HFFc6 (cell line): ENCODE results near the gene ADARB1. TPM values are rescaled to one million over a fixed set of nuclear protein-coding genes. Genes with fewer than 3 reads are reported as not detected.

Experiments
- DNase-seq: peaks from one replicate; pipeline ENCODE4 v3.0.0-alpha.2; 2018
- H3K27ac Mint-ChIP-seq: 2 replicates; pipeline ENCODE4 v1.8.0; 2020; ENCODE audit warnings: mild to moderate bottlenecking, mixed read lengths
- H3K27me3 Mint-ChIP-seq: 2 replicates; pipeline ENCODE4 v1.8.0; 2021; ENCODE audit warnings: mild to moderate bottlenecking, moderate library complexity, mixed read lengths; ENCODE audit not compliant: insufficient read depth
- H3K36me3 Mint-ChIP-seq: 2 replicates; pipeline ENCODE4 v1.8.0; 2021; ENCODE audit warnings: low read depth, mixed read lengths
- H3K4me1 Mint-ChIP-seq: 2 replicates; pipeline ENCODE4 v1.8.0; 2020; ENCODE audit warnings: low read depth, mixed read lengths
- H3K4me3 Mint-ChIP-seq: 2 replicates; pipeline ENCODE4 v1.8.0; 2020; ENCODE audit warnings: mild to moderate bottlenecking, moderate library complexity, mixed read lengths
- H3K9me3 Mint-ChIP-seq: 2 replicates; pipeline ENCODE4 v1.8.0; 2020; ENCODE audit warnings: mild to moderate bottlenecking, mixed read lengths
- total RNA-seq, 6 experiments: library from RNA; stranded (reverse); fragmentation: NEBNext Ultra II Directional; extraction: Animal tissue kit (Norgen Biotek cat#: 25700); gene quantifications; 2 replicates in 1 of 6; 3 replicates in 5 of 6; pipeline ENCODE4 v1.2.3, GENCODE V29; 2021
- TF ChIP-seq, protein P1 (sequence below): fragments of 200-600 bp; sonication (generic); IDR thresholded peaks from 2 replicates; pipeline ENCODE4 v1.5.0; 2021; ENCODE audit warnings: antibody characterized with exemption, mild to moderate bottlenecking

Gene ADARB1
- total RNA-seq, 6 experiments from 2014 or later: 1.7 to 3.2 (median 2.2) TPM

DNA sequence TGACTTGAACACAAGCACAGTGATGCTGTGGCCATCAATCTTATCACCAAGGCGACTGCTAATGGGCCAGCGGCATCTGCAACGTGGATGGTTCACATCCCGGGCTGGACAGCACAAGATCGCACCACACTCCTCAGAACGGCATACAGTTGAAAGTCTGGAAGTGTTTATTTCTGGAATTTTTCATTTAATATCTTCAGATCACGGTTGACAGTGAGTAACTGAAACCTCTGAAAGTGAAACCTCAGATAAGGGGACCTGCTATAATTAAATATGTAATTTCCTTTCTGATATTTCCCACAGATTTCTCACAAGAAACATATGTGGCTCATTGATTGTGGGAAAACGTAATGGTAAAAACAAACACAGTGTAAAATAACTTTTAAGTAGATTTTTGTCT lies 129.6 kb downstream of the ADARB1 start:
- Mint-ChIP-seq H3K27ac (no peak overlapping the region), H3K36me3 (no peaks in the 10 kb centered on the region), H3K4me1 (peaks cover 9% of the 10 kb centered on the region), H3K4me3 (no peak overlapping the region), H3K9me3 (no peaks in the 10 kb centered on the region), H3K27me3 (peaks cover 35% of the 10 kb centered on the region)
- DNase-seq: no peak
- TF ChIP-seq, protein P1, sequence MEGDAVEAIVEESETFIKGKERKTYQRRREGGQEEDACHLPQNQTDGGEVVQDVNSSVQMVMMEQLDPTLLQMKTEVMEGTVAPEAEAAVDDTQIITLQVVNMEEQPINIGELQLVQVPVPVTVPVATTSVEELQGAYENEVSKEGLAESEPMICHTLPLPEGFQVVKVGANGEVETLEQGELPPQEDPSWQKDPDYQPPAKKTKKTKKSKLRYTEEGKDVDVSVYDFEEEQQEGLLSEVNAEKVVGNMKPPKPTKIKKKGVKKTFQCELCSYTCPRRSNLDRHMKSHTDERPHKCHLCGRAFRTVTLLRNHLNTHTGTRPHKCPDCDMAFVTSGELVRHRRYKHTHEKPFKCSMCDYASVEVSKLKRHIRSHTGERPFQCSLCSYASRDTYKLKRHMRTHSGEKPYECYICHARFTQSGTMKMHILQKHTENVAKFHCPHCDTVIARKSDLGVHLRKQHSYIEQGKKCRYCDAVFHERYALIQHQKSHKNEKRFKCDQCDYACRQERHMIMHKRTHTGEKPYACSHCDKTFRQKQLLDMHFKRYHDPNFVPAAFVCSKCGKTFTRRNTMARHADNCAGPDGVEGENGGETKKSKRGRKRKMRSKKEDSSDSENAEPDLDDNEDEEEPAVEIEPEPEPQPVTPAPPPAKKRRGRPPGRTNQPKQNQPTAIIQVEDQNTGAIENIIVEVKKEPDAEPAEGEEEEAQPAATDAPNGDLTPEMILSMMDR: no peak

DNA sequence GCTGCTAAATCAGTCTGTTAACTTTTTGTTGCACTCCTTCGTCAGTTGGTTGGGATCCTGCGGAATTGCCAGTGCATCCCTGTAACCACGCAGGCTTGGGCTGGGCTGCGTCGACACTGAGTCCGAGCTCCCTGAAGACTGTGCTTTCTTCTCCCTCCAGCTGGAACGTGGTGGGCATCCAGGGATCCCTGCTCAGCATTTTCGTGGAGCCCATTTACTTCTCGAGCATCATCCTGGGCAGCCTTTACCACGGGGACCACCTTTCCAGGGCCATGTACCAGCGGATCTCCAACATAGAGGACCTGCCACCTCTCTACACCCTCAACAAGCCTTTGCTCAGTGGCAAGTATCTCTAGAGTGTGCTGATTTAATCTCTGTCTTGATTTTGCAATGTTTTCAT lies 130.0 kb downstream of the ADARB1 start:
- no peak overlapping the region for H3K4me3 Mint-ChIP-seq
- H3K27ac Mint-ChIP-seq: no peak overlapping the region
- DNase-seq: no peak
- peaks cover 13% of the 10 kb centered on the region for H3K4me1 Mint-ChIP-seq
- TF ChIP-seq, protein P1: no peak
- peaks cover 35% of the 10 kb centered on the region for H3K27me3 Mint-ChIP-seq
- H3K36me3 Mint-ChIP-seq: no peaks in the 10 kb centered on the region
- H3K9me3 Mint-ChIP-seq: no peaks in the 10 kb centered on the region

DNA sequence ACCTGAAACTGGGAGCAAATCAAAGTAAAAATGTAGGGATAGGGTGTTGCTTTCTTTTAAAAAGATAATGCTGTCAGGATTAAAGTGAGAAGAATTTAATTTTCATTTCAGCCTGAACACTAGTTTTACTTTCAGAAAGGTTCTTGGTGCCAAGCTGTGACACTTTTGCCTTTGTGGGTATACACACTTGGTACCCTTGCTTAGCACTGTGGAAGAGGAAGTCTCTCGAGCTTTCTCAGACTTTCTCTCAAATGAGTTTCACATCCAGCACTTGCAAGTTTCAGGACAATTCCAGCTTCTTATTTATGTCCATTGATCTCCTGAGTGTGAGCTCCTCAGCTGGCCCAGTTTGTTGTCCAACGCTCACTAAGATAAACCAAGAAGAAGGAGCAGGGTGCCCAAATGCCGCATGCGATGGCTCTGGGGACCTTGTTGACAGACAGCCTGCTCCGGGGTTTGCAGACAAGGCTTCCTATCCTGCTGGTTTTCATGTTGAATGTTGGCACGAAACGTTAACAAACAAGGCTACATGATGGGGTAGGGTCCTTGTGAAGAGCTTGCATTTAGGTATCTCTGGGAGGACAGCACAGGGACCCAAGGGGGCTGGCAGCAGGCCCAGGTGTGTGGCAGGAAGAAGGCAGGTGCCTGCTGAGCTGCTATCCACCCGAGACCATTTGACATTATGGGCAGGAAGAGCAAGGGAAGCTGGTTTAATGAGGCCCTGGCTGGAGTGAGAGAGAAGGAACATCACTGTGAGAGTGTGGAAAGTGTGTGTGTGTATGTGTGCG lies 133.7 kb downstream of the ADARB1 start:
- peaks cover 19% of the 10 kb centered on the region for H3K4me1 Mint-ChIP-seq
- no peak overlapping the region for H3K4me3 Mint-ChIP-seq
- no peak for DNase-seq
- no peak overlapping the region for H3K27ac Mint-ChIP-seq
- H3K36me3 Mint-ChIP-seq: no peaks in the 10 kb centered on the region
- no peaks in the 10 kb centered on the region for H3K9me3 Mint-ChIP-seq
- peaks cover 24% of the 10 kb centered on the region for H3K27me3 Mint-ChIP-seq
- TF ChIP-seq, protein P1: no peak

DNA sequence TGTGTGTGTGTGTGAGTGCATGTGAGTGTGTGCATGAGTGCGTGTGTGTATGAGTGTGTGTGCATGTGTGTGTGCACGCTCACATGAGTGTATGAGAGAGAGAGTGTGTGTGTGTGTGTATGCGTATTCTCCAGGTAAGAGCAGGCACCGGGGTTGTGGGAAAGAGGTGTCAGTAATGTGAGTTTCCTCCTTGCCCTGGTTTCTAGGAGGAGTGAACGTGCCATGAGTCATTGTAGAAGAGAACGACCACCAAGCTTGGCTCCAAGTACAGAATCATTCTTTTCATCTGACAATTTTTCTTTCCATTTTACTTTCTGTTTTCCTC lies 134.2 kb downstream of the ADARB1 start:
- Mint-ChIP-seq H3K4me3 (no peak overlapping the region), H3K36me3 (no peaks in the 10 kb centered on the region), H3K27ac (no peak overlapping the region), H3K4me1 (peaks cover 19% of the 10 kb centered on the region), H3K27me3 (peaks cover 20% of the 10 kb centered on the region), H3K9me3 (no peaks in the 10 kb centered on the region)
- TF ChIP-seq, protein P1: no peak
- DNase-seq: no peak

DNA sequence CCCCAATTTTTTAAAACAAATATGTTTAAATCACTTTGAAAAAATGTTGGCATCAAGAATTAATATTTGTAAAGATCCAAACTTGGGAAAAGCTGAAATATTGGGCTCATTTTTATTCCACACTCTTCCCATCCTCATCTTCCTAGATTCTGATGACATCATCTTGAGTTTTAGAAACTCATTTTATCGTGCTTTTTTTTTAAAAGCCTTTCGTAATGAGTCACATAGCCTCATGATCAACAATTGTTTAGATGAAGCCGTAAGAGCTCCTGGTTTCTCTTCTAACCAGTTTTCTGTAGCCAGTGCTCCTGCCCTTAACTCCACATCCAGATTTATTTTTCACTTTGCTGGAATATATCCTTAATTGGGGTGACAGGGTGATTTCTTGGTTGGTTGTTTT lies 134.7 kb downstream of the ADARB1 start:
- H3K9me3 Mint-ChIP-seq: no peaks in the 10 kb centered on the region

More for the DNA sequence above, 134.7 kb downstream of the ADARB1 start:
- H3K27ac Mint-ChIP-seq: no peak overlapping the region
- H3K4me3 Mint-ChIP-seq: peak overlapping the region; percentile 6; the same call in 1 of the 2 replicates
- TF ChIP-seq, protein P1: no peak
- peaks cover 19% of the 10 kb centered on the region for H3K4me1 Mint-ChIP-seq
- peak; percentile 33 for DNase-seq
- H3K27me3 Mint-ChIP-seq: peaks cover 20% of the 10 kb centered on the region
- H3K36me3 Mint-ChIP-seq: no peaks in the 10 kb centered on the region
